DMS53 treated with DMSO at 0.1 percent for 48 hours (cell line): Measurements from ENCODE around the gene KRTAP4-3.
"Not testable (repeated sequence)": the region's sequence is repeated elsewhere in the genome, so short reads cannot be mapped to it uniquely, and the experiment has no call there.

Experiments
- DNase-seq: peaks from one replicate; lab custom pipeline; 2025; ENCODE audit not compliant: unreplicated experiment; lab: John Stamatoyannopoulos, UW

KRTAP4-3 gene

DNA sequence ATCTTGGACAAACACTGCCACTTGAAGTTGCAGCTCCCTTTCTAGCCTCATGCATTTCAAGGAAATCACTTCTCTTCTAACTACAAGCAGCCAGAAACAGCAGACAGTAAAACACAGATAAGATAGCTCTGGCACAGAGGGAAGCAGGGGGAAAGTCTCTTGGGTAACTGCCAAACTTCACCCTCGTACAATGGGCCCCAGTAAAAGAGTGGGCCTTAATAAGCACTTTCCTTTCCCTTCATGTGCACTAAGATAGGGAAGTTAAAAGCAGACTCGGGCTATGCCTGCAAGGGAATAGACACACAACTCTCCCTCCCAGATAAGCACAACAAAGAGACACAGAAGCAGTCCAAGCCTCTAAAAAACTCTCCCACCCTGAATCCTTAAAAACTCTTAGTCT, 14.2 kb downstream of the KRTAP4-3 start:
- DNase-seq: no peak

GRCh38 chr17:41151525-41151924, 16.5 kb downstream of the KRTAP4-3 start:
- DNase-seq: no peak

DNA sequence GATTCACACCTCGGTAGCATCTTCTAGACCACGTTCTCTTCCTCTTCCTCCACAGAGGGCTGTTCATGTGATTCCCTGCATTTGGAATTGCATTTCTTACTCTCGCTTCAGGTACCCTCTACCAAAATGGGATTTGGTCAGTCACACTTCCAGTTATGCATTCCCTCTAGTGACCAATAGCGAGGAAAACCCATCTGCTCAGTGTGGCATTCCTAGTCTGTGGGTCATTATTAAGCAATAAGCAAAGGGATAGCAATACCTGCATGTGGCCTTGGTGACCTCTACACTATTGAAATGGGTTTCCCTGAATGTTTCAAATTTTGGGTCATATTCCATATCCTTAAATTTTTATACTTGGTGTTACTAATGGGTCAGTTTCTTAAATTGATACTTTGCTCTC, 18.0 kb downstream of the KRTAP4-3 start:
- no peak for DNase-seq

- DNase-seq: no peak
Measured at GRCh38 chr17:41149652-41149985, 18.4 kb downstream of the KRTAP4-3 start, which contains the start of gene KRTAP4-5. KRTAP4-5 (minus strand) TSS chr17:41149825; CDS start chr17:41149767, 58 bp downstream.

DNA sequence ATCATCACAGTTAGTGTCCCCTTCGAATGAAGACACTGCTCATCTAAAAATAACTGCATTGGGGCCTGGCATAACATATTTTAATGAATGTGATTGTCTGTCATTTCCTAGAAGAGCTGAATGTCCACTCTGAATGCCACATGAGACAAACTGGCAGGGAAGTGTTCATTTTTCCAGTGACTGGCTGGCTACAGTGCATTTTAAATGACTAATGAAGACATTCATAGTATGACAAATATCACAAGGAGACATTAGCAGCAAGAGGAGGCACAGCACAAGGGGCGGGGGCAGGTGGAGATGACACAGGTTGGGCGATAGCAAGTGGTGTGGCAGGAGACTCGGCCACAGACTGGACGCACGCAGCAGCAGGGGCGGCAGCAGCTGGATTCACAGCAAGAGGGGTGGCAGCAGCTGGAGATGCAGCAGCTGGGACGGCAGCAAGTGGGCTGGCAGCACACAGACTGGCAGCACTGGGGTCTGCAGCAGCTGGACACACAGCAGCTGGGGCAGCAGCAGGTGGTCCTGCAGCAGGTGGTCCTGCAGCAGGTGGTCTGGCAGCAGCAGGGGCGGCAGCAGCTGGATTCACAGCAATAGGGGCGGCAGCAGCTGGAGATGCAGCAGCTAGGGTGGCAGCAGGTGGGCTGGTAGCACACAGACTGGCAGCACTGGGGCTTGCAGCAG, 18.9 kb downstream of the KRTAP4-3 start:
- not testable (repeated sequence) for DNase-seq

DNA sequence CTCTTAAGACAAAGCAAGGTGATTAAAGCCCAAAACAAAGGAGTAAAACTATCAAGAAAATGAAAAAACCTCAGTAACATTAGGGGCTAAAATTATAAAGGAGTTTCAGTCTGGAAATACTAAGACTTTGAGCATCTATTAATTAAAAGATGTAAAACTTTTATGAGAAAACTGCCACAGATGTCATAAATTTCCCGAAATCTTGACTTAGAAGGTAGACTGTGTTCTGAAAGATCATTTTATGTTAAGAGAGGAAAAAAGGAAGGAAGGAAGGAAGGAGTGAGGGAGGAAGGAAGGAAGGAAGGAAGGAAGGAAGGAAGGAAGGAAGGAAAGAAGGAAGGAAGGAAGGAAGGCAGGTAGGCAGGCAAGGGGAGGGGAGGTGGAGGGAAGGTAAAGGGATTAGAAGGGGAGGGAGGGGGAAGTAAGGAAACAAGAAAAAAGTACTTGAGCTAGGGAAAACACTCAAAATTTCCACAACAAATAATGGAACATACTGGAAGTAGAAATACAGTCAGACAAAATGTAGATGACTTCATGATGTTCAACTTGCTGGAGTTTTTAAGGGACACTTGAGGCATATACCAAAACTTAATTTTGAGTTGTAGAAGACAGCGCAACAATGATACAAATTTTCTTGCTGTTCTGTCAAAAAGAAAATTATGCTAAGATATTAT, 20.4 kb downstream of the KRTAP4-3 start:
- no peak for DNase-seq

DNA sequence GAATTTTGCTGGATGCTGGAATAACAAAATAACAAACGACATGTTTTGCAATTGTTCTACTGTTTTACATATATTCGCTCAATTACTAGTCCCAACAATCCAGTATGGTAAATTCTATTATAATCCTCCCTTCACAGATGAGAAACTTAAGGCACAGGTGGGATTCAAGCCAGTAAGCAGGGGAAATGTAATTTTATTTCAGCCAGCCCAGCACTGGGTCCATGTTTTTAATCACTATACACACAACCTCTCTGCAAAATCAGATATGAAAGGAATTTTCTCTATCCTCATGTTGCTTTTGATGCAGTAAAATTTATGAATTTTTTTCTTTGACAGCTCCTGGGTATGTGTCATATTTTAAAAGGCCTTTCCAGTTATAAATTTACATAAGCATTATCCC, 22.8 kb downstream of the KRTAP4-3 start:
- no peak for DNase-seq

GRCh38 chr17:41144846-41145245, 23.2 kb downstream of the KRTAP4-3 start:
- DNase-seq: no peak

DNA sequence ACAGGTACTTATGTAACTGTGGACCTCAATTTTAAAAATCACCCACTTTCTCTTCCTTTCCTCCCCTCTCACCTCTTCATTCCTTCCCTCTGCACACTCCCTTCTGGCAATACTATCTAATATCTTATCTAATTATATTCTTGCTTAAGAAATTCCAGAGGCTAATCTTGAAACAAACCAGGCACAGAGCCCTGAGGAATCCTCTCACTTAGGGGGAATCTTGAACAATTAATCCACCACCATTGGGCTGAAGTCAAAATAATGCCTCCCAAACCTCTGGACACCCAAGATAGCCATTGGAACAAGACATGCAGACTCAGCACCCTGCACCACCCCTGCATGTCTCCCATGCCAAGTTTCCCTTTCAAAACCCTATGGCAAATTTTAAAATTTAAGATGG, 26.7 kb downstream of the KRTAP4-3 start:
- DNase-seq: no peak

DNA sequence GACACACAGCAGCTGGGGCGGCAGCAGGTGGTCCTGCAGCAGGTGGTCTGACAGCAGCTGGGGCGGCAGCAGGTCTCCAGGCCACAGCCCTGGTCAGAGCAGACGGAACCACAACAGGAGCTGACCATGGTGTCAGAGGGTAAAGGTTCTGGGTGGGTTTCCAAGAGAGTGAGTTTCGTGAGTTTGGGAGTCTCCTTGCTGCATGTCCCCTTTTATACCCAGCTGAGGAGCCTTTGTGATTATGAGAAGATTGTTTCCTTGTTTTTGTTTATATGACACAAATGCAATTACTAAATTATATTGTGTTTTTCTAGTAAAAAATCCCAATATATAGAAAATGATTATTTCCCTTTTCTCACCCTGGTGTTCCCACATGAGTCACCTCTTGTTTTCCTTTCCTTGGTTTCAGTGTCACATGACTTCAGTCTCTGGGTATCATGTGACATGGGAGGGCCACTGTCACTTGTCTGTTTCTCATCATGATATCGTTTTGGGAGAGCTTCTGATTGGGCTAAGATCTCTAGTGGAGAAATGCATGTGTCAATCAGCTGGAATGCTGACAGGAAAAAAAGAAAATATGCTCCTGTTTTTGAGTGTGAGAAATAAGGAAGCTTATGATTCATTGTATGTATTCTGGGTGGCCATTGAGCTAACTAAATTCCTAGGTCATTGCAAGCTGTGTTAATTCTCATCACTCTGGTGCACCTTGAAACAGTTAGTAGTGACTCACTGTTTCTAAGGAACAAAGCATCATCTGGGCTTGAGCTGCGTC, 27.5 kb downstream of the KRTAP4-3 start, which contains the start of gene KRTAP4-6:
TSS of gene KRTAP4-6 (minus strand) at position 185 of the 772 bp plus-strand sequence. CDS start at position 128, 57 bp downstream.
- no peak for DNase-seq

DNA sequence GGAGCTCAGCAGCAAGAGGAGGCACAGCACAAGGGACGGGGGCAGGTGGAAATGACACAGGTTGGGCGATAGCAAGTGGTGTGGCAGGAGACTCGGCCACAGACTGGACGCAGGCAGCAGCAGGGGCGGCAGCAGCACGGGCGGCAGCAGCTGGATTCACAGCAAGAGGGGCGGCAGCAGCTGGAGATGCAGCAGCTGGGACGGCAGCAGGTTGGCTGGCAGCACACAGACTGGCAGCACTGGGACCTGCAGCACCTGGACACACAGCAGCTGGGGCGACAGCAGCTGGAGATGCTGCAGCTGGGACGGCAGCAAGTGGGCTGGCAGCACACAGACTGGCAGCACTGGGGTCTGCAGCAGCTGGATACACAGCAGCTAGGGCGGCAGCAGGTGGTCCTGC, 28.2 kb downstream of the KRTAP4-3 start:
- not testable (repeated sequence) for DNase-seq

GRCh38 chr17:41133880-41134735, 33.9 kb downstream of the KRTAP4-3 start:
- DNase-seq: no peak

DNA sequence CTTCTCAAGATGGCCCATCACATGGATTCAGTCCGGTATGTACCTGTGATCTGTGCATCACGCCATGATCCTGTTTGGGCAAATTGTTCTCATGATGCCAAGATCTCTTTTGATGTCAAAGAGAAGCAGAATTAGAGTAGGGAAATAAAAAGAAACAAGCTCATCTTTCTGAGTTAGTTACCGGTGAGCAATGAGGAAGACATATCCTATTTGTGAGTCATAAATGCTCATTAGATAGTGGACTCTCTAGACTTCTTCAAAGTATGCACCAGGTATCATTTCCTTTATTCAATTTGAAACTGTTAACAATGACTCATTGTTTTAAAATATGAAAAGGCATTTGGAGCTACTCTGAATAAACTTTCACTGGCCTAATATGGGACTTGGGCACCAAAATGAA, 36.0 kb downstream of the KRTAP4-3 start:
- DNase-seq: no peak

- no peak for DNase-seq
Measured at GRCh38 chr17:41127371-41127770, 40.6 kb downstream of the KRTAP4-3 start.

DNA sequence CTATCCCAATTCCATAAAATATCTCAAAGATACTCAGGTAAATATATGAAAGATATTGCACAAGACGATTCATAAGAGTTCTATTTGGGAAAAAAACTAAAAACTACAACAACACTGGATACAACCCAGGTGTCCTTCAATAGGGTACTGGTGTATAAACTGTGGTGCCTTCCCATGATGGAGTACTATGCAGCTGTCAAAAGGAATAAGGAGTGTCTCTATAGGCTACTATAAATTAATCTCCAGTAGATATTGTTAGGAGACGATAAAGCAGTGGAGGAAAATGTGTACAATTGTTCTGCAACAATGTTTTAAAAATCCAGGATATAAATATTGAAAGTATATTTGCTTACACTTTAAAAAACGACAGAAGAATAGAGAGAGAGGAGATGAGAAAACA, 41.6 kb downstream of the KRTAP4-3 start:
- no peak for DNase-seq

GRCh38 chr17:41125064-41125463, 43.0 kb downstream of the KRTAP4-3 start:
- DNase-seq: no peak

GRCh38 chr17:41123991-41124371, 44.0 kb downstream of the KRTAP4-3 start, which contains the start of gene KRTAP4-12:
KRTAP4-12 (minus strand) TSS chr17:41124182; CDS start chr17:41124122, 60 bp downstream.
- DNase-seq: not testable (repeated sequence)

DNA sequence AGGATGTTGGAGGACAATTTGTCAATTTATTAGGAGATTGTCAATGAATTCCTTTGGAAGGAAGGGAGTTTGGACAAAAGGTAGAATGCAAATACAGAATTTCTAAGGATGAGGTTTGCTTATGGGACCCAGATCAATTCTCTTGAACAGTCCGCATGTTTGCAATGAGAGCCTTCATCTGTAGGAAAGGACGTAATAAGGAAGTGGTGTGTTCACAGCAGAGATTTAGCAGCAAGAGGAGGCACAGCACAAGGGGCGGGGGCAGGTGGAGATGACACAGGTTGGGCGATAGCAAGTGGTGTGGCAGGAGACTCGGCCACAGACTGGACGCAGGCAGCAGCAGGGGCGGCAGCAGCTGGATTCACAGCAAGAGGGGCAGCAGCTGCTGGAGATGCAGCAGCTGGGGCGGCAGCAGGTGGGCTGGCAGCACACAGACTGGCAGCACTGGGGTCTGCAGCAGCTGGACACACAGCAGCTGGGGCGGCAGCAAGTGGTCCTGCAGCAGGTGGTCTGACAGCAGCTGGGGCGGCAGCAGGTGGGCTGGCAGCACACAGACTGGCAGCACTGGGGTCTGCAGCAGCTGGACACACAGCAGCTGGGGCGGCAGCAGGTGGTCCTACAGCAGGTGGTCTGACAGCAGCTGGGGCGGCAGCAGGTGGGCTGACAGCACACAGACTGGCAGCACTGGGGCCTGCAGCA, 44.6 kb downstream of the KRTAP4-3 start:
- DNase-seq: not testable (repeated sequence)

DNA sequence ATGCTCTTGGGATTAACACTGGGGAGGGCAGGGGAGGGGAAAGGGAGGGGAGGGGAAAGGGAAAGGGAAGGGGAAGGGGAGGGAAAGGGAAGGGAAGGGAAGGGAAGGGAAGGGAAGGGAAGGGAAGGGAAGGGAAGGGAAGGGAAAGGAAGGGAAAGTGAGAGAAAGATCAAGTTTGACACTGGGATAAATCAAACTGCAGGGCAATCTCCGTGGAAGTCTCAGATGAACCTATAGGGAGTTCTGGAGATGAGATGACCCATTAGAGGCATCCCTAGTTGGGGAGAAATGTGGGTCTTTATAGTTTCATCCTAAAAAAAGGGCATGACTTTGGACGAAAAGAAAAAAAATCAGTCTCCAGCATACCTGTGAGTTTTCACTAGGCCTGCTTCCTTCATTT, 46.3 kb downstream of the KRTAP4-3 start:
- DNase-seq: no peak
